ENCODE results near the gene ABHD12. TPM values are rescaled to one million over a fixed set of nuclear protein-coding genes. Genes with fewer than 3 reads are reported as not detected.
"Not testable (repeated sequence)": the region's sequence is repeated elsewhere in the genome, so short reads cannot be mapped to it uniquely, and the experiment has no call there.

The ABHD12 gene
- total RNA-seq, 2 donors from 2014 or later: 54.2 to 60.6 TPM

DNA sequence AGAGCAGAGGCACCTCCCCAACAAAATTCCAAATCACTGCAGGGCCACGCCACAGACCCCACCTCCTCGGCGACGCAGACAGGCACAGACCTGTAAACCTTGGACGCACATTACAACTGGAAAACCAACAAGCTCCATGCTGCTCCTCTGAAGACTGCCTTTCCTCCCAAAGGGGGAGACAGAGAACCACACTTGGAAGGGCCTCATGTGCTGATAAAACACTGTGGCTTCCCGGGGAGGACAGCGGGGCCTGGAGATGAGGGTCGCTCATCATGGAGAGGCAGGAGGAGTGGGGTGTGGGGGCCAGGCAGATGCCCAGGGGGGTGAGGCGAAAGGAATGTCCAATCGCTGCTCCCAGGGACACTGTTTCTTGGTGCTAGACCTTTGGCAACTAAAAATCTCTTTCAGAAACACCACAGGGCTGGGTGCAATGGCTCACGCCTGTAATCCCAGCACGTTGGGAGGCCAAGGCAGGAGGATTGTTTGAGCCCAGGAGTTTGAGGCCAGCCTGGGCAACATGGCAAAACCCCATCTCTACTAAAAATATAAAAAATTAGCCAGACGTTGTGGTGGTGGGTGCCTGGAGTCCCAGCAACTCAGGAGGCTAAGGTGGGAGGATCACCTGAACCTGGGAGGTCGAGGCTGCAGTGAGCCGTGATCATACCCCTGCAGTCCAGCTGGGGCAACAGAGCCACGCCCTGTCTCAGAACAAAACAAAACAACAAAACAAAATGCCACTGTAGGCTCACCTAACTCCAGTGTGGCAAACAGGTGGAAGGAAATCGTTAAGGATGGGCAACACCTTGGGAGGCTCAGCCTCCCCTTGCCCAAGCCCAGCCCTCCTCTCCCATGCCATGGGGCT, 53.8 kb downstream of the ABHD12 start:
- intact Hi-C loops (cut with DNase I): no loop called here
- H3K27ac ChIP-seq: no peak overlapping the region
- no peaks in the 10 kb centered on the region for H3K4me1 ChIP-seq
- DNase-seq: no peak
- TF ChIP-seq, protein P1, sequence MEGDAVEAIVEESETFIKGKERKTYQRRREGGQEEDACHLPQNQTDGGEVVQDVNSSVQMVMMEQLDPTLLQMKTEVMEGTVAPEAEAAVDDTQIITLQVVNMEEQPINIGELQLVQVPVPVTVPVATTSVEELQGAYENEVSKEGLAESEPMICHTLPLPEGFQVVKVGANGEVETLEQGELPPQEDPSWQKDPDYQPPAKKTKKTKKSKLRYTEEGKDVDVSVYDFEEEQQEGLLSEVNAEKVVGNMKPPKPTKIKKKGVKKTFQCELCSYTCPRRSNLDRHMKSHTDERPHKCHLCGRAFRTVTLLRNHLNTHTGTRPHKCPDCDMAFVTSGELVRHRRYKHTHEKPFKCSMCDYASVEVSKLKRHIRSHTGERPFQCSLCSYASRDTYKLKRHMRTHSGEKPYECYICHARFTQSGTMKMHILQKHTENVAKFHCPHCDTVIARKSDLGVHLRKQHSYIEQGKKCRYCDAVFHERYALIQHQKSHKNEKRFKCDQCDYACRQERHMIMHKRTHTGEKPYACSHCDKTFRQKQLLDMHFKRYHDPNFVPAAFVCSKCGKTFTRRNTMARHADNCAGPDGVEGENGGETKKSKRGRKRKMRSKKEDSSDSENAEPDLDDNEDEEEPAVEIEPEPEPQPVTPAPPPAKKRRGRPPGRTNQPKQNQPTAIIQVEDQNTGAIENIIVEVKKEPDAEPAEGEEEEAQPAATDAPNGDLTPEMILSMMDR (IDR thresholded peaks at IDR 0.05): no peak
- H3K27me3 ChIP-seq: no peaks in the 10 kb centered on the region
- no peak overlapping the region for H3K4me3 ChIP-seq
- H3K9me3 ChIP-seq: no peaks in the 10 kb centered on the region
- H3K9ac ChIP-seq (ENCODE audit: low read depth in 2 of 2, low read length in 2 of 2): no peak overlapping the region
- H3K36me3 ChIP-seq: no peaks in the 10 kb centered on the region

DNA sequence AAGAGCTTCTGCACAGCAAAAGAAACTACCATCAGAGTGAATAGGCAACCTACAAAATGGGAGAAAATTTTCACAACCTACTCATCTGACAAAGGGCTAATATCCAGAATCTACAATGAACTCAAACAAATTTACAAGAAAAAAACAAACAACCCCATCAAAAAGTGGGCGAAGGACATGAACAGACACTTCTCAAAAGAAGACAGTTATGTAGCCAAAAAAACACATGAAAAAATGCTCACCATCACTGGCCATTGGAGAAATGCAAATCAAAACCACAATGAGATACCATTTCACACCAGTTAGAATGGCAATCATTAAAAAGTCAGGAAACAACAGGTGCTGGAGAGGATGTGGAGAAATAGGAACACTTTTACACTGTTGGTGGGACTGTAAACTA, 55.7 kb downstream of the ABHD12 start:
- H3K9me3 ChIP-seq; H3K4me1 ChIP-seq; H3K9ac ChIP-seq (ENCODE audit: low read depth in 2 of 2, low read length in 2 of 2); H3K36me3 ChIP-seq; H3K27ac ChIP-seq; DNase-seq; H3K27me3 ChIP-seq; H3K4me3 ChIP-seq; intact Hi-C loops (cut with DNase I): not testable (repeated sequence)

DNA sequence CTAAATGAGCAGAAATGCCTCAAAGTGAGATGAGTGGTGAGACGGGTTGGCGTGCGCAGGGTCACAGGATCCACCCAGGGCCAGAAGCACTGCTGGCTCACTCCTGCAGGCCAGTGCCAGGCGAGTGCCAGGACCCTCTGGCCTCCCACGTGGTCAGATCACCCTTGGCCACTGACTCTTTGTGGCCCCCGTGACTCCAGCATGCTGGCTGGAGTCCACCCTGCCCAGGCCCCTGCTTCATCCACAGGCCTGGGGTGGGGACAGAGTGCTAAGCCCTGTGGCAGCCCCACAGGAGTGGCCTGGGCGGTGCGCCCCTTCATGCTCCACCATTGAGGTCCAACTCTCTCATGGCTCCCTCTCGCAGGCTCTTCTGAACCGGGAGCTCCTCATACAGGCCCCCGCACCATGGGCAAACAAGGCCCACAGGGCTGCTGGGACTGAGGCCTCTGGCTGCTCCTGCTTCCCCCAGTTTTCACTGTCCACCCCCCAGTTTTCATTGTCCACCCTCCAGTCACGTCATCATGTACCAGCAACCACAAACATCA, 61.6 kb downstream of the ABHD12 start:
- no peaks in the 10 kb centered on the region for H3K36me3 ChIP-seq
- no peak overlapping the region for H3K9ac ChIP-seq (ENCODE audit: low read depth in 2 of 2, low read length in 2 of 2)
- H3K4me1 ChIP-seq: no peaks in the 10 kb centered on the region
- H3K27ac ChIP-seq: no peak overlapping the region
- TF ChIP-seq, protein P1 (IDR thresholded peaks at IDR 0.05): no peak
- H3K4me3 ChIP-seq: no peak overlapping the region
- no peaks in the 10 kb centered on the region for H3K9me3 ChIP-seq
- DNase-seq: no peak
- intact Hi-C loops (cut with DNase I): no loop called here
- H3K27me3 ChIP-seq: no peaks in the 10 kb centered on the region

DNA sequence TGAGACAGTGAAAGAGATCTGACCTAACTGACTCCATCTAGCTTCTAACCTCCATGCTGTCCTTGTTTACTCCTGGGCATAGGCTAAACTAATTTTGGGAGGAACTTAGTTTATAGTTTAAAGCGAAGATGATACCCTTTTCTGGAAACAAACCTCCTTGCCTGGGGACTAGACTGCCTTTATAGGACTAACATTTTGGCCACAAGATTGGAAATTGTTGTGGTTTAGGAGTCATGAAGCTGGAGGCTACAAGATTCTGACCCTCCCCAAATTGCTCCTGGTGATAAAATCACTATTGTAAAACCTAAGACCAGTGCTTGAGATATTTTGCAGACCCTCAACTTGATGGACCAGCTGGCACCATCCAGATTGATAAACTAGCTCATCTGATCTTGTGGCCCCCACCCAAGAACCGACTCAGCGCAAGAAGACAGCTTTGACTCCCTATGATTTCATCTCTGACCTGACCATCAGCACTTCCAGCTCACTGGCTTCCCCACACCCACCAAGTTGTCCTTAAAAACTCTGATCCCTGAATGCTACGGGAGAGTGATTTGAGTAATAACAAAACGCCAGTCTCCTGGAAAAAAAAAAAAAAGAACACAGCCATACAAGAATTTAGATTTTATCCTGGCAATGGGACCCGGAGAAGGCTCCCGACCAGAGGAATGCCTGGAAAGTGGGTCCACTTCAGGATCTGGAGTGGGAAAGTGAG, 63.0 kb downstream of the ABHD12 start:
- H3K27me3 ChIP-seq: no peaks in the 10 kb centered on the region
- no peak for DNase-seq
- H3K4me3 ChIP-seq: no peak overlapping the region
- no peak overlapping the region for H3K27ac ChIP-seq
- H3K9me3 ChIP-seq: no peaks in the 10 kb centered on the region
- no peak overlapping the region for H3K9ac ChIP-seq (ENCODE audit: low read depth in 2 of 2, low read length in 2 of 2)
- H3K4me1 ChIP-seq: no peaks in the 10 kb centered on the region
- intact Hi-C loops (cut with DNase I): no loop called here
- no peaks in the 10 kb centered on the region for H3K36me3 ChIP-seq
- TF ChIP-seq, protein P1 (IDR thresholded peaks at IDR 0.05): no peak

DNA sequence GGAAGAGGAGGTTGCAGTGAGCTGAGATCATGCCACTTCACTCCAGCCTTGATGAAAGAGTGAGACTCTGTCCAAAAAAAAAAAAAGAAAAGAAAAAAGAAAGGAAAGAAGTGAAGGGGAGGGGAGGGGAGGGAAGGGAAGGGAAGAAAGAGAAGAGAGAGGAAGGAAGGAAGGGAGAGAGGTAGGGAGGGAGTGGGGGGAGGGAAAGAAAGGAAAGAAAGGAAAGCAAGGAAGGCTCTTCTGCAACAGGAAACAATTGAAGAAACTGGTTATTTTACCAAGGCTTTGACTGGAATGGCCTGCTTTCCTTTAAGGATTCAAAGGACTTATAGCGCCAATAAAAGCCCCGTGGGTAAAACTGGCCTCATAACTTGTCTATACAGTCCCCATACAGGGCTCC, 64.6 kb downstream of the ABHD12 start:
- intact Hi-C loops (cut with DNase I): no loop called here
- no peaks in the 10 kb centered on the region for H3K9me3 ChIP-seq
- no peaks in the 10 kb centered on the region for H3K4me1 ChIP-seq
- no peaks in the 10 kb centered on the region for H3K36me3 ChIP-seq
- H3K27me3 ChIP-seq: no peaks in the 10 kb centered on the region
- DNase-seq: no peak
- no peak overlapping the region for H3K9ac ChIP-seq (ENCODE audit: low read depth in 2 of 2, low read length in 2 of 2)
- no peak overlapping the region for H3K27ac ChIP-seq
- TF ChIP-seq, protein P1 (IDR thresholded peaks at IDR 0.05): no peak
- H3K4me3 ChIP-seq: no peak overlapping the region
